Smooth muscle cell of bladder (primary cell): ENCODE measurements around the gene PABPC1L2A. TPM values are rescaled to one million over a fixed set of nuclear protein-coding genes. Genes with fewer than 3 reads are reported as not detected.

ENCODE experiments used
- total RNA-seq: library from RNA; depleted of rRNA; stranded (reverse); fragments of >200 nt; gene quantifications from 2 replicates; pipeline ENCODE4 v1.2.3, GENCODE V29; 2014

PABPC1L2A gene
- total RNA-seq = not detected in 2 replicates

DNA sequence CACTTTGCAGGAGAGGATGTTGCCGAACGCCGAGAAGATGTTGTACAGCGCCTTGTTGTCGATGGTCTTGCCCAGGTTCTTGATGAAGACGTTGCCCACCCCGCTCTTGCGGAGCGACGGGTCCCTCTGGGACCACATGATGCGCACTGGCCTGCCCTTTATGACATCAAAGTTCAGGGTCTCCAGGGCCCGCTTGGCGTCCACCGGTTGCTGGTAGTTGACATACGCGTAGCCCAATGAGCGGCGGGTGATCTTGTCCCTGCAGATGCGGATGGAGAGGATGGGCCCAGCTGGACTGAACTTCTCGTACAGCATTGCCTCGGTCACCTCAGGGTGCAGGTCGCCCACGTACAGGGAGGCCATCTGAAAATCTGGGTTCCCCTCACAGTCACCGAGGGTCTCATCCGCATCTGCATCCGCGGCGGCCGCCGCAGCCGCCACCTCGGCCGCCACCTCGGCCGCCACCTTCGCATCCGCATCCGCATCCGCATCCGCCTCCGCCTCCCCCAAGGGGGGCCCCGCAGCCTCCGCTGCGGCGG lies at the start of gene PABPC1L2A:
TSS of gene PABPC1L2A (minus strand) at position 489 of the 539 bp plus-strand sequence. CDS start at position 363, 126 bp downstream.

Other genes starting within 250 kb of the PABPC1L2A start
- not detected in 2 replicates for gene FAM236C, start 166.9 kb downstream of the PABPC1L2A start, total RNA-seq
- gene FAM236A, start 141.3 kb downstream of the PABPC1L2A start, total RNA-seq = not detected in 2 replicates
- not detected in 2 replicates for gene DMRTC1, start 135.7 kb downstream of the PABPC1L2A start, total RNA-seq
- gene PABPC1L2B, start 76.6 kb downstream of the PABPC1L2A start, total RNA-seq = not detected in 2 replicates
- gene NAP1L2, start 135.3 kb upstream of the PABPC1L2A start, total RNA-seq = 0.85 and 1.1 TPM in 2 replicates